Gastroesophageal sphincter (tissue), 3 donors: Measurements from ENCODE around the gene AXDND1.

ENCODE experiments used
- CTCF ChIP-seq, 4 experiments: fragments of 200-600 bp in 2 of 4; fragments of 450-650 bp in 2 of 4; sonication (generic) in 1 of 4; IDR thresholded peaks; one replicate each; pipeline ENCODE4 v1.5.1; 2017 to 2019; ENCODE audit warnings: antibody characterized with exemption in 4 of 4, mild to moderate bottlenecking in 2 of 4, moderate library complexity in 2 of 4
- POLR2AphosphoS5 ChIP-seq: sonication (generic); formaldehyde crosslinking; IDR thresholded peaks from one replicate; pipeline ENCODE4 v1.6.1; 2017; ENCODE audit warnings: antibody characterized with exemption

- TF ChIP-seq CTCF (IDR thresholded peaks at IDR 0.05) (no peak), POLR2AphosphoS5 (no peak)
Observed at GRCh38 chr1:179341943-179342547, 23.7 kb upstream of the AXDND1 start.
